Omental fat pad (tissue), 4 donors: Measurements from ENCODE around the gene PSMD10. TPM values are rescaled to one million over a fixed set of nuclear protein-coding genes. Genes with fewer than 3 reads are reported as not detected.

Experiments
- ATAC-seq: fragments of 150-250 bp; one replicate; pipeline ENCODE4 v1.9.1; 2016; ENCODE audit warnings: mild to moderate bottlenecking, moderate library complexity; ENCODE audit not compliant: low FRiP score
- DNase-seq: peaks from one replicate; pipeline ENCODE4 v3.0.0-alpha.2; 2019; ENCODE audit warnings: low spot score
- total RNA-seq, 4 donors: library from RNA; depleted of rRNA; stranded (reverse); fragments of >200 nt; gene quantifications; one replicate each; pipeline ENCODE4 v1.1.0, GENCODE V29; 2016
- TF ChIP-seq, protein P1 (sequence below), 3 donors: fragments of 450-650 bp; IDR thresholded peaks; one replicate each; pipeline ENCODE4 v1.5.1; 2016 to 2017; ENCODE audit warnings: antibody characterized with exemption in 3 of 3, mild to moderate bottlenecking in 3 of 3, moderate library complexity in 2 of 3

PSMD10 gene
- total RNA-seq, 4 donors from 2014 or later = 23.3 to 39.9 (median 28.2) TPM

DNA sequence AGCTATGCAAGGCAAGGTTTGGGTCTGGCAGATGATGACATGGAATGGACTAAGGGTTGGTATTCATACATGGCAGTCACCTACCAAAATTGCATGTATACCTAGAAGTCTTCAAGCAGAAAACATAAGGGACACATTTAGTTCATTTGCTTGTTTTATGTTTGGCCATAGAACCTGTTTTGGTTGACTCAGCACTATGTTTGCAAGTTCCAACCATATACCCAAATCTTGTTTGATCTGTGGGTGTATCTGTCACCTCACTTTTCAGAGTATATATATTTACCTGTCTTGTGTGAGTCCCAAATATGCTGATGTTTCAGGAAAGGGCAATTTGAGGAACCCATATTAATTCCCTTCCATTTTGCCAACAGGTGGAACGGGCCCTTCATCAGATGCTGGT, 39.5 kb upstream of the PSMD10 start:
- no peak for ATAC-seq
- TF ChIP-seq, protein P1, sequence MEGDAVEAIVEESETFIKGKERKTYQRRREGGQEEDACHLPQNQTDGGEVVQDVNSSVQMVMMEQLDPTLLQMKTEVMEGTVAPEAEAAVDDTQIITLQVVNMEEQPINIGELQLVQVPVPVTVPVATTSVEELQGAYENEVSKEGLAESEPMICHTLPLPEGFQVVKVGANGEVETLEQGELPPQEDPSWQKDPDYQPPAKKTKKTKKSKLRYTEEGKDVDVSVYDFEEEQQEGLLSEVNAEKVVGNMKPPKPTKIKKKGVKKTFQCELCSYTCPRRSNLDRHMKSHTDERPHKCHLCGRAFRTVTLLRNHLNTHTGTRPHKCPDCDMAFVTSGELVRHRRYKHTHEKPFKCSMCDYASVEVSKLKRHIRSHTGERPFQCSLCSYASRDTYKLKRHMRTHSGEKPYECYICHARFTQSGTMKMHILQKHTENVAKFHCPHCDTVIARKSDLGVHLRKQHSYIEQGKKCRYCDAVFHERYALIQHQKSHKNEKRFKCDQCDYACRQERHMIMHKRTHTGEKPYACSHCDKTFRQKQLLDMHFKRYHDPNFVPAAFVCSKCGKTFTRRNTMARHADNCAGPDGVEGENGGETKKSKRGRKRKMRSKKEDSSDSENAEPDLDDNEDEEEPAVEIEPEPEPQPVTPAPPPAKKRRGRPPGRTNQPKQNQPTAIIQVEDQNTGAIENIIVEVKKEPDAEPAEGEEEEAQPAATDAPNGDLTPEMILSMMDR (IDR thresholded peaks at IDR 0.05) = no peak
- DNase-seq = no peak

- DNase-seq (no peak), ATAC-seq (no peak)
- TF ChIP-seq, protein P1 (IDR thresholded peaks at IDR 0.05) = no peak
Measured at GRCh38 chrX:108127152-108127551, 35.8 kb upstream of the PSMD10 start.

DNA sequence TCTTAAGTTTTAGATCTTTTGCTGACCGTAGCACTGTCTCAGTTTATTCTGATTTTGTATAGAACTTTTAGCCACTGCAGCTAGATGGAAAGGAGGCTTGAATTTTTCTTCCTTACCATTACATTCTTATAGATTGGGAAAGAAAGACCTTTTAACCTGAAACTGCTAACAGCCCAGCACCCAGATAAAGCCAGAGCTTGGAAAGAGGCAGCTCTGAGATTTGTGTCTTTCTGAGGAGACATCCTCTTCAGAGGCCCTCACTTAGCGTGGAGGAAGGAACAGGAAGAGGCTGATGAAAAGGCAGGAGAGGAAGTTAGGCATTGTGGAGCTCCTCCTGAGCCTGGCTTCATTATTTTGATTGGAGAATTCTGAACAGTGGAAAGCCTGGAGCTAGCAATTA, 35.3 kb upstream of the PSMD10 start:
- ATAC-seq = no peak

GRCh38 chrX:108123591-108124366, 32.4 kb upstream of the PSMD10 start:
- TF ChIP-seq, protein P1 (IDR thresholded peaks at IDR 0.05) = no peak
- no peak for ATAC-seq
- no peak for DNase-seq

More for the DNA sequence above, 35.3 kb upstream of the PSMD10 start:
- TF ChIP-seq, protein P1 (IDR thresholded peaks at IDR 0.05) = no peak
- DNase-seq = no peak

DNA sequence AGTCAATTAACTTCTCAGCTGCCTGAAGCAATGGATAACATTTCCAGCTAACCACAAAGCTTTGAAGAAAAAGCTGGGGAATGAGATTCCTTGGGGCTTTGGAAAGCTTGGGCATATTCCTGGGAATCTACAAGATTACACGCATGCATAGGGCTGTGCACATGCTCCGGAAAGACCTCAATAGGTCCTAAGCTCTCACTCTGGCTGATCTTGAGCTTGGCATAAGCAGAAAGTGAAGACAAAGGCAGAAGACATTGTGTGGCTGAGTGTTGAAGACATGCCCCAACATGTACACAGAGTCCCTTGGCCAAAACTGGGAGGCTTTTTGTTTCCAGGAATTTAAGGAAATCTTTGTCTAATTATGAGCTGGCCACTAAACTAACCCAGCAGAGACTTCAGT, 31.4 kb upstream of the PSMD10 start:
- DNase-seq = no peak
- TF ChIP-seq, protein P1 (IDR thresholded peaks at IDR 0.05) = no peak

DNA sequence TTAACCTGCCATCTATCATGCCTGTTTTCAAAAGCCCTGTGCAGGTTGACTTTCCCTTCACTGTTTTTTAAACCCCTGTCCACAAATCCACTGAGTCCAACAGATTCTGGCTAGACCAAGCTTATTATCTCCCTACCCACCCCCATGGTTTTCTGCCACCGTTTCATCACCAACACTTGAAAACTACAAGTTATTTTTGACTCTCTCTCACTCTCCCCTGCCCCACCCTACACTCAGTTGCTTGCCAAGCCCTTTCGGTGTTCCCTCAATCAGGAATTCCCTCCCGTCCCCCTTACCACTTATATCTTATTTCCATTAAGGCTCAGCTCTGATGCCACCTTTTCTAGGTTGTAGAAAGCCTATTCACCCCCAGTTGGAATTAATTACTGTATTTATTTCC, 29.9 kb upstream of the PSMD10 start:
- TF ChIP-seq, protein P1 (IDR thresholded peaks at IDR 0.05) = no peak
- ATAC-seq = no peak
- DNase-seq = no peak

More for the DNA sequence above, 31.4 kb upstream of the PSMD10 start:
- ATAC-seq = no peak

- no peak for DNase-seq
- no peak for ATAC-seq
- TF ChIP-seq, protein P1 (IDR thresholded peaks at IDR 0.05) = no peak
Measured at GRCh38 chrX:108117988-108118387, 26.6 kb upstream of the PSMD10 start.
